ENCODE data around the gene PLA2G3. TPM values are rescaled to one million over a fixed set of nuclear protein-coding genes. Genes with fewer than 3 reads are reported as not detected.

PLA2G3 gene
- total and polyA plus RNA-seq, 2 donors from 2014 or later, result 1.2 TPM; not detected in 1

GRCh38 chr22:31153357-31153756 is 13.0 kb upstream of the PLA2G3 start:
- Histone ChIP-seq H3K4me1 (ENCODE audit: control insufficient read depth in 2 of 3, insufficient read depth in 2 of 3, low read depth in 1 of 3, low read length in 3 of 3) (peaks cover 0 to 7% (median 5%) of the 10 kb centered on the region in 3 donors), H3K27me3 (ENCODE audit: control insufficient read depth, insufficient read depth, low read length) (no peaks in the 10 kb centered on the region), H3K9me3 (ENCODE audit: control insufficient read depth in 2 of 3, insufficient read depth in 1 of 3, low read length in 3 of 3) (no peaks in the 10 kb centered on the region), H3K27ac (ENCODE audit: low read depth in 2 of 2, low read length in 2 of 2) (no peak overlapping the region), H3K4me3 (ENCODE audit: low read length in 3 of 3) (no peak overlapping the region), H3K9ac (ENCODE audit: low read length in 3 of 3) (no peak overlapping the region), H3K36me3 (ENCODE audit: control insufficient read depth in 2 of 3, insufficient read depth in 3 of 3, low read length in 3 of 3) (no peaks in the 10 kb centered on the region)
- intact Hi-C loops (cut with DNase I), result no loop called here
- TF ChIP-seq CTCF (IDR thresholded peaks at IDR 0.05; ENCODE audit: borderline replicate concordance, extremely low read depth, insufficient read depth), result no peak
- DNase-seq (no peak), FAIRE-seq (no peak)

- Histone ChIP-seq H3K27me3 (ENCODE audit: control insufficient read depth, insufficient read depth, low read length) (no peaks in the 10 kb centered on the region), H3K9me3 (ENCODE audit: control insufficient read depth in 2 of 3, insufficient read depth in 1 of 3, low read length in 3 of 3) (no peaks in the 10 kb centered on the region), H3K27ac (ENCODE audit: low read depth in 2 of 2, low read length in 2 of 2) (no peak overlapping the region), H3K36me3 (ENCODE audit: control insufficient read depth in 2 of 3, insufficient read depth in 3 of 3, low read length in 3 of 3) (no peaks in the 10 kb centered on the region), H3K4me3 (ENCODE audit: low read length in 3 of 3) (no peak overlapping the region), H3K4me1 (ENCODE audit: control insufficient read depth in 2 of 3, insufficient read depth in 2 of 3, low read depth in 1 of 3, low read length in 3 of 3) (peaks cover 0 to 7% (median 6%) of the 10 kb centered on the region in 3 donors), H3K9ac (ENCODE audit: low read length in 3 of 3) (no peak overlapping the region)
- FAIRE-seq (no peak), DNase-seq (no peak)
- TF ChIP-seq CTCF (IDR thresholded peaks at IDR 0.05; ENCODE audit: borderline replicate concordance, extremely low read depth, insufficient read depth), result no peak
- intact Hi-C loops (cut with DNase I), result no loop called here
These were observed 11.6 kb upstream of the PLA2G3 start for GRCh38 chr22:31151872-31152271.

- intact Hi-C loops (cut with DNase I), result no loop called here
- DNase-seq (no peak), FAIRE-seq (no peak)
- Histone ChIP-seq H3K9ac (ENCODE audit: low read length in 3 of 3) (no peak overlapping the region), H3K4me3 (ENCODE audit: low read length in 3 of 3) (no peak overlapping the region), H3K4me1 (ENCODE audit: control insufficient read depth in 2 of 3, insufficient read depth in 2 of 3, low read depth in 1 of 3, low read length in 3 of 3) (peaks cover 0 to 7% (median 6%) of the 10 kb centered on the region in 3 donors), H3K27me3 (ENCODE audit: control insufficient read depth, insufficient read depth, low read length) (no peaks in the 10 kb centered on the region), H3K27ac (ENCODE audit: low read depth in 2 of 2, low read length in 2 of 2) (no peak overlapping the region), H3K36me3 (ENCODE audit: control insufficient read depth in 2 of 3, insufficient read depth in 3 of 3, low read length in 3 of 3) (no peaks in the 10 kb centered on the region), H3K9me3 (ENCODE audit: control insufficient read depth in 2 of 3, insufficient read depth in 1 of 3, low read length in 3 of 3) (no peaks in the 10 kb centered on the region)
- TF ChIP-seq CTCF (IDR thresholded peaks at IDR 0.05; ENCODE audit: borderline replicate concordance, extremely low read depth, insufficient read depth), result peak; percentile 30
These were observed 10.3 kb upstream of the PLA2G3 start for GRCh38 chr22:31150615-31151014.

All from kidney (tissue), 14 donors.